Endothelial cell of umbilical vein (primary cell): Measurements from ENCODE around the gene AUTS2. TPM values are rescaled to one million over a fixed set of nuclear protein-coding genes. Genes with fewer than 3 reads are reported as not detected.

Experiments used
- BruUV-seq: library from RNA; stranded (reverse); fragments of 400-500 nt; replicated peaks from 2 replicates; lab custom pipeline; 2021; lab: Mats Ljungman, UMichigan
- CTCF ChIA-PET: fragments of 300-600, 350-600 bp; sonication (Branson Sonifier 250); formaldehyde crosslinking; loops from one replicate; lab custom pipeline; 2021; ENCODE audit warnings: antibody characterized with exemption, inconsistent platforms; lab: Charles Lee
- POLR2A ChIA-PET: fragments of 300-600, 350-600 bp; sonication (Branson Sonifier 250); formaldehyde crosslinking; loops from one replicate; lab custom pipeline; 2021; ENCODE audit warnings: antibody characterized with exemption, inconsistent platforms; lab: Charles Lee
- DNase-seq: peaks from one replicate; pipeline ENCODE4 v3.0.0-alpha.2; 2011; ENCODE audit warnings: low read depth, low spot score
- FAIRE-seq: peaks from 2 replicates; lab custom pipeline; 2011; peaks lifted over from hg19 to GRCh38; lab: Jason Lieb, UNC
- H2AFZ ChIP-seq: 2 replicates; pipeline ENCODE4 v1.6.0; 2012; ENCODE audit warnings: low read depth, low read length, control low read depth, inconsistent platforms
- H3K27ac ChIP-seq: 2 replicates; pipeline ENCODE4 v1.5.1; 2011; ENCODE audit warnings: low read depth, mild to moderate bottlenecking, control low read depth, low read length, moderate library complexity; ENCODE audit not compliant: insufficient read depth
- H3K27me3 ChIP-seq, 2 experiments: 2 replicates each; pipeline versions ENCODE4 v1.6.0 to v1.6.1; 2011; ENCODE audit warnings: low read length in 2 of 2, mixed read lengths in 1 of 2; ENCODE audit not compliant: control insufficient read depth in 2 of 2, insufficient read depth in 2 of 2
- H3K36me3 ChIP-seq, 2 experiments: 2 replicates in 1 of 2; 3 replicates in 1 of 2; pipeline ENCODE4 v1.5.1; 2011; ENCODE audit warnings: low read length in 2 of 2, mild to moderate bottlenecking in 1 of 2, moderate library complexity in 1 of 2; ENCODE audit not compliant: control insufficient read depth in 2 of 2, insufficient read depth in 2 of 2; ENCODE audit errors: extremely low read depth in 1 of 2
- H3K4me1 ChIP-seq: 3 replicates; pipeline ENCODE4 v1.5.1; 2011; ENCODE audit warnings: mild to moderate bottlenecking, low read length; ENCODE audit not compliant: control insufficient read depth, insufficient read depth; ENCODE audit errors: extremely low read depth
- H3K4me2 ChIP-seq: 2 replicates; pipeline ENCODE4 v1.6.1; 2011; ENCODE audit warnings: low read length, control low read depth, mixed read lengths; ENCODE audit not compliant: insufficient read depth
- H3K4me3 ChIP-seq, 3 experiments: fragments of 200-600 bp in 1 of 3; sonication (generic), shearing (Covaris generic) in 1 of 3; replicated peaks in 1 of 3; 2 replicates each; pipeline ENCODE4 v1.5.1; 2011 to 2016; ENCODE audit warnings: control low read depth in 3 of 3, low read length in 3 of 3, mild to moderate bottlenecking in 2 of 3, inconsistent platforms in 1 of 3, low read depth in 1 of 3, moderate library complexity in 1 of 3; ENCODE audit not compliant: insufficient read depth in 1 of 3
- H3K79me2 ChIP-seq: 2 replicates; pipeline ENCODE4 v1.6.0; 2012; ENCODE audit warnings: low read length, inconsistent platforms; ENCODE audit not compliant: control insufficient read depth, insufficient read depth
- H3K9ac ChIP-seq: replicated peaks from 2 replicates; pipeline ENCODE3; 2011; ENCODE audit warnings: low read length, control low read depth; ENCODE audit not compliant: insufficient read depth; ENCODE audit errors: extremely low read depth
- H3K9me1 ChIP-seq: replicated peaks from 3 replicates; pipeline ENCODE4 v1.6.0; 2011; ENCODE audit warnings: mild to moderate bottlenecking, low read length; ENCODE audit not compliant: control insufficient read depth, insufficient read depth; ENCODE audit errors: extremely low read depth
- H3K9me3 ChIP-seq: replicated peaks from 2 replicates; pipeline ENCODE4 v1.5.1; 2012; ENCODE audit warnings: low read length, inconsistent platforms; ENCODE audit not compliant: control insufficient read depth, insufficient read depth
- H4K20me1 ChIP-seq: replicated peaks from 2 replicates; pipeline ENCODE3; 2011; ENCODE audit warnings: mild to moderate bottlenecking, low read length; ENCODE audit not compliant: control insufficient read depth, insufficient read depth; ENCODE audit errors: extremely low read depth
- EZH2 ChIP-seq: IDR thresholded peaks from 2 replicates; pipeline ENCODE4 v1.6.1; 2012; ENCODE audit warnings: borderline replicate concordance, low read depth, mild to moderate bottlenecking, moderate library complexity, low read length, inconsistent platforms; ENCODE audit not compliant: severe bottlenecking
- FOS ChIP-seq: IDR thresholded peaks from 2 replicates; pipeline ENCODE4 v1.6.1; 2011; ENCODE audit warnings: mild to moderate bottlenecking, low read length, moderate library complexity, borderline replicate concordance; ENCODE audit not compliant: insufficient read depth
- GATA2 ChIP-seq: IDR thresholded peaks from 2 replicates; pipeline ENCODE4 v1.7.0; 2011; ENCODE audit warnings: low read depth, mild to moderate bottlenecking, moderate library complexity, mixed read lengths, low read length; ENCODE audit not compliant: insufficient read length, insufficient read depth
- JUN ChIP-seq: IDR thresholded peaks from 2 replicates; pipeline ENCODE4 v1.6.1; 2011; ENCODE audit warnings: borderline replicate concordance, low read depth; ENCODE audit not compliant: insufficient read length, insufficient read depth
- MAX ChIP-seq: IDR thresholded peaks from 2 replicates; pipeline ENCODE4 v1.6.1; 2011; ENCODE audit not compliant: insufficient read depth, insufficient read length
- MYC ChIP-seq: IDR thresholded peaks from one replicate; pipeline ENCODE4 v1.6.1; 2011; ENCODE audit warnings: mild to moderate bottlenecking, low read depth, low read length
- POLR2A ChIP-seq: IDR thresholded peaks from 2 replicates; pipeline ENCODE4 v1.6.1; 2012; ENCODE audit warnings: low read depth, mild to moderate bottlenecking, control low read depth, low read length
- POLR2AphosphoS5 ChIP-seq: IDR thresholded peaks from 2 replicates; pipeline ENCODE4 v1.6.1; 2012; ENCODE audit warnings: low read depth, mild to moderate bottlenecking, control low read depth, low read length, moderate library complexity; ENCODE audit not compliant: insufficient read depth
- dilution Hi-C: fragments of 300-500 bp; cut with MboI; formaldehyde crosslinking; loops from one replicate; pipeline ENCODE4 v1.15.0; 2019; ENCODE audit warnings: low sequenced_read_pairs; ENCODE audit not compliant: extremely low pct_ligation_motif_present
- intact Hi-C: fragments of 100-400 bp; cut with micrococcal nuclease; formaldehyde crosslinking; loops from one replicate; pipeline ENCODE4 v1.10.0; 2022
- polyA plus RNA-seq, 4 experiments: library from polyadenylated mRNA; depleted of rRNA in 3 of 4; stranded (reverse) in 3 of 4; unstranded in 1 of 4; fragments of >200 nt; gene quantifications; 2 replicates each; pipeline versions ENCODE4 v1.2.1 to v1.2.3, GENCODE V29; 2011 to 2012; ENCODE audit warnings: missing spikeins in 1 of 4
- total RNA-seq: library from RNA; stranded (reverse); gene quantifications from 2 replicates; pipeline ENCODE4 v1.2.3, GENCODE V29; 2021
- TF ChIP-seq, protein P1 (sequence below), 2 donors: IDR thresholded peaks; 1 replicate in 1 of 2; 2 replicates in 1 of 2; pipeline ENCODE4 v1.5.1; 2011; ENCODE audit warnings: low read length in 2 of 2, mild to moderate bottlenecking in 2 of 2, moderate library complexity in 2 of 2, control low read depth in 1 of 2, inconsistent platforms in 1 of 2, low read depth in 1 of 2; ENCODE audit not compliant: insufficient read depth in 1 of 2; ENCODE audit errors: extremely low read depth in 1 of 2

AUTS2 gene
- total and polyA plus RNA-seq, 2 donors (not counting 3 experiments of a cell fraction or from before 2014, with no cell fraction given), result 0.59 to 8.0 TPM

DNA sequence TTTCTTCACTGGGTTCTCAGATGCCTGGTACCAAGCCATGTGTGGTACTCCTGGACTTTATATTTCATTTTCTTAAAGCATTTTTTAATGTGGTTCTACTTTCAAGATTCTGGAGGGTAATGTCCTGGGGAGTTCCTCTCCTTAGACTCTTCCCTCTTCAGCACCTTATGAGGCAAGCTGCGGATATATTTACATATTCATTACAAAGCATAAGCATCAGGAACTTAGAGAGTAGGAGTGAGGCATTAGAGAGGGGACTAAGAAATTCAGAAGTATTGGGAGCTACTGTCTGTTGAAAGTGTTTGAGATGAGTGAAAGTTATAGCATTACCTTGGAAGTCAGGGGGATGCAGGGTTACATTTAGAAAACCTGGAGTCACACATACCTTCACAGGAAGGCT lies 20.8 kb downstream of the AUTS2 start:
- DNase-seq, result no peak
- FAIRE-seq, result no peak
- Histone ChIP-seq H3K4me2 (no peak overlapping the region), H4K20me1 (no peaks in the 10 kb centered on the region), H3K9me1 (no peaks in the 10 kb centered on the region), H3K9ac (no peak overlapping the region), H2AFZ (no peak overlapping the region), H3K27ac (no peak overlapping the region), H3K27me3 (no peaks in the 10 kb centered on the region), H3K4me1 (no peaks in the 10 kb centered on the region), H3K79me2 (no peaks in the 10 kb centered on the region), H3K36me3 (no peaks in the 10 kb centered on the region), H3K4me3 (no peak overlapping the region), H3K9me3 (no peaks in the 10 kb centered on the region)
- ChIA-PET POLR2A (no interaction called here), CTCF (no interaction called here)
- TF ChIP-seq EZH2 (no peak), POLR2A (no peak), POLR2AphosphoS5 (no peak), GATA2 (no peak), MAX (no peak), MYC (no peak), FOS (no peak), JUN (no peak)
- TF ChIP-seq, protein P1, sequence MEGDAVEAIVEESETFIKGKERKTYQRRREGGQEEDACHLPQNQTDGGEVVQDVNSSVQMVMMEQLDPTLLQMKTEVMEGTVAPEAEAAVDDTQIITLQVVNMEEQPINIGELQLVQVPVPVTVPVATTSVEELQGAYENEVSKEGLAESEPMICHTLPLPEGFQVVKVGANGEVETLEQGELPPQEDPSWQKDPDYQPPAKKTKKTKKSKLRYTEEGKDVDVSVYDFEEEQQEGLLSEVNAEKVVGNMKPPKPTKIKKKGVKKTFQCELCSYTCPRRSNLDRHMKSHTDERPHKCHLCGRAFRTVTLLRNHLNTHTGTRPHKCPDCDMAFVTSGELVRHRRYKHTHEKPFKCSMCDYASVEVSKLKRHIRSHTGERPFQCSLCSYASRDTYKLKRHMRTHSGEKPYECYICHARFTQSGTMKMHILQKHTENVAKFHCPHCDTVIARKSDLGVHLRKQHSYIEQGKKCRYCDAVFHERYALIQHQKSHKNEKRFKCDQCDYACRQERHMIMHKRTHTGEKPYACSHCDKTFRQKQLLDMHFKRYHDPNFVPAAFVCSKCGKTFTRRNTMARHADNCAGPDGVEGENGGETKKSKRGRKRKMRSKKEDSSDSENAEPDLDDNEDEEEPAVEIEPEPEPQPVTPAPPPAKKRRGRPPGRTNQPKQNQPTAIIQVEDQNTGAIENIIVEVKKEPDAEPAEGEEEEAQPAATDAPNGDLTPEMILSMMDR (IDR thresholded peaks at IDR 0.05; ENCODE audit: extremely low read depth in 1 of 2, insufficient read depth in 1 of 2, low read depth in 1 of 2, low read length in 2 of 2), result no peak
- intact Hi-C loops, result no loop called here
- BruUV-seq, result no TSS peak
- dilution Hi-C loops, result no loop called here
